ENCODE results near the gene RELL1.
A peak's percentile ranks its signal among the peaks of the same experiment; 100 is the strongest.

RELL1 gene

GRCh38 chr4:37667197-37668100 is 18.7 kb downstream of the RELL1 start:
- no peak for DNase-seq (ENCODE audit: low read depth, low spot score)
- peak overlapping the region; percentile 82 for H3K27ac ChIP-seq

GRCh38 chr4:37666625-37667071 is 19.5 kb downstream of the RELL1 start:
- peak; percentile 72 for DNase-seq (ENCODE audit: low read depth, low spot score)
- H3K27ac ChIP-seq, result peak overlapping the region; percentile 82

- peak overlapping the region; percentile 82 for H3K27ac ChIP-seq
- no peak for DNase-seq (ENCODE audit: low read depth, low spot score)
These were observed 20.5 kb downstream of the RELL1 start for GRCh38 chr4:37665333-37666320.

GRCh38 chr4:37664696-37665095 is 21.5 kb downstream of the RELL1 start:
- H3K27ac ChIP-seq, result no peak overlapping the region
- no peak for DNase-seq (ENCODE audit: low read depth, low spot score)

- H3K27ac ChIP-seq, result no peak overlapping the region
- DNase-seq (ENCODE audit: low read depth, low spot score), result no peak
These were observed 22.6 kb downstream of the RELL1 start for GRCh38 chr4:37663552-37663951.

GRCh38 chr4:37662861-37663390 is 23.2 kb downstream of the RELL1 start:
- DNase-seq (ENCODE audit: low read depth, low spot score), result no peak
- H3K27ac ChIP-seq, result no peak overlapping the region

GRCh38 chr4:37662251-37662650 is 23.9 kb downstream of the RELL1 start:
- no peak for DNase-seq (ENCODE audit: low read depth, low spot score)
- H3K27ac ChIP-seq, result no peak overlapping the region

GRCh38 chr4:37661772-37662171 is 24.4 kb downstream of the RELL1 start:
- no peak for DNase-seq (ENCODE audit: low read depth, low spot score)
- no peak overlapping the region for H3K27ac ChIP-seq

GRCh38 chr4:37659696-37660095 is 26.5 kb downstream of the RELL1 start:
- no peak overlapping the region for H3K27ac ChIP-seq
- DNase-seq (ENCODE audit: low read depth, low spot score), result no peak

GRCh38 chr4:37656649-37657048 is 29.5 kb downstream of the RELL1 start:
- H3K27ac ChIP-seq, result no peak overlapping the region
- no peak for DNase-seq (ENCODE audit: low read depth, low spot score)

- no peak for DNase-seq (ENCODE audit: low read depth, low spot score)
- H3K27ac ChIP-seq, result no peak overlapping the region
These were observed 32.6 kb downstream of the RELL1 start for GRCh38 chr4:37653601-37654000.

- no peak for DNase-seq (ENCODE audit: low read depth, low spot score)
- H3K27ac ChIP-seq, result no peak overlapping the region
These were observed 33.2 kb downstream of the RELL1 start for GRCh38 chr4:37652747-37653527.

- no peak overlapping the region for H3K27ac ChIP-seq
- no peak for DNase-seq (ENCODE audit: low read depth, low spot score)
These were observed 34.3 kb downstream of the RELL1 start for GRCh38 chr4:37651781-37652377.

GRCh38 chr4:37650481-37650880 is 35.7 kb downstream of the RELL1 start:
- H3K27ac ChIP-seq, result no peak overlapping the region
- DNase-seq (ENCODE audit: low read depth, low spot score), result no peak

GRCh38 chr4:37649268-37649667 is 36.9 kb downstream of the RELL1 start:
- no peak overlapping the region for H3K27ac ChIP-seq
- DNase-seq (ENCODE audit: low read depth, low spot score), result no peak

- peak overlapping the region; percentile 8 for H3K27ac ChIP-seq
- peak; percentile 75 for DNase-seq (ENCODE audit: low read depth, low spot score)
These were observed 37.9 kb downstream of the RELL1 start for GRCh38 chr4:37648084-37648817.

- DNase-seq (ENCODE audit: low read depth, low spot score), result no peak
- no peak overlapping the region for H3K27ac ChIP-seq
These were observed 39.9 kb downstream of the RELL1 start for GRCh38 chr4:37646247-37646646.

GRCh38 chr4:37645736-37646135 is 40.4 kb downstream of the RELL1 start:
- H3K27ac ChIP-seq, result no peak overlapping the region
- no peak for DNase-seq (ENCODE audit: low read depth, low spot score)

GRCh38 chr4:37644962-37645361 is 41.2 kb downstream of the RELL1 start:
- no peak for DNase-seq (ENCODE audit: low read depth, low spot score)
- no peak overlapping the region for H3K27ac ChIP-seq
